Fibroblast of upper back skin (primary cell): ENCODE results near the gene ADH1C.

ENCODE experiments used
- DNase-seq: peaks from one replicate; pipeline ENCODE4 v3.0.0-alpha.2; 2013

ADH1C gene

GRCh38 chr4:99293357-99293756, 59.2 kb downstream of the ADH1C start:
- DNase-seq = no peak

GRCh38 chr4:99290848-99291786, 61.4 kb downstream of the ADH1C start, which contains the start of gene ADH1A:
ADH1A (minus strand) TSS chr4:99290985; CDS start chr4:99290914, 71 bp downstream.
- no peak for DNase-seq
